ENCODE results near the gene SNX27.
"Not testable (repeated sequence)": the region's sequence is repeated elsewhere in the genome, so short reads cannot be mapped to it uniquely, and the experiment has no call there.

Gene SNX27

DNA sequence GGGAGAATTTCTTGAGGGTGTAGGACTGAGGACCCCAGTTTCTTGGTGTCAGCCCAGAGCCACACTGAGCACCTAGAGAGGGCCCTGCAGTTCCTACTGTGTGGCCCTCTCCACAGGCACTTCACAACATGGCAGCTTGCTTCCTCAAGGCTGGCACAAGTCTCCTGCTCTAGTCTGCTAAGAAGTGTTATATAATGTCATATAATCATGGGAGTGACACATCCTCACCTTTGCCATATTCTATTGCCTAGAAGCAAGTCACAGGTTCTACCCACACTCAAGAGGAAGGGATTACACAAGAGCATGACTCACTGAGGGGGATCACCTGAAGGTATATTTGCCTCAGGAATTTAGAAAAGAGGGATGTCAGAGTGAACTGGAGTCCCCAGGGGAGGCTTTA, 5.5 kb upstream of the SNX27 start:
- DNase-seq: no peak

DNA sequence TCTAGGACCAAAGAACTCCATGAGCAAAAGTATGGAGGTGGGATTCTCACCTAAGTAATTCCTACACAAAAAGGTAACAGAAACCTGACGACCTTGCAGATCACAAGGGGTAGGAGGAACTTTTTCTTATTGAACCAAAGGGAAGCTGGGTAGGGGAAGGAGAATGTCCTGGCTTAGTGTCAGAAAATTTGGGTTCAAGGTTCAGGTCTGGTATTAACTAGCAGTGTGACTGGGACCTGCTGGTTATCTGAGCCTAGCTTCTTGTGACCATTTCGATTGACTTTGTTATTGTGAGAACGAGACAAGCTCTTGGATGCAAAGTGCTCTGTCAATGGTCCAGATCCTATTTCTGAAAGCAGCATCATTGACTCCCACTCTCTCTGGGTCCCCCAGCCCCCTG, 5.0 kb upstream of the SNX27 start:
- DNase-seq: no peak

DNA sequence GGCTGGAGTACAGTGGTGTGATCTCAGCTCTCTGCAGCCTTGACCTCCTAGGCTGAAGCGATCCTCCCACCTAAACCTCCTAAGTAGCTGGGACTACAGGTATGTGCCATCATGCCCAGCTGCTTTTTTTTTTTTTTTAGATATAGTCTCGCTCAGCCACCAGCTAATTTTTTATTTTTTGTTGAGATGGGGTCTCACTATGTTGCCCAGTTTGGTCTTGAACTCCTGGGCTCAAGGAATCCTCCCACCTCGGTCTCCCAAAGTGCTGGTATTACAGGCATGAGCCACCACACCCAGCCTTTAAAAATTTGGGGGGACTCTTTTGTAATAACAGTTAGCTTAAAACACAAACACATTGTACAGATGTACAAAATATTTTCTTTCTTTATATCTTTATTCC, 1.7 kb upstream of the SNX27 start:
- no peak for DNase-seq

DNA sequence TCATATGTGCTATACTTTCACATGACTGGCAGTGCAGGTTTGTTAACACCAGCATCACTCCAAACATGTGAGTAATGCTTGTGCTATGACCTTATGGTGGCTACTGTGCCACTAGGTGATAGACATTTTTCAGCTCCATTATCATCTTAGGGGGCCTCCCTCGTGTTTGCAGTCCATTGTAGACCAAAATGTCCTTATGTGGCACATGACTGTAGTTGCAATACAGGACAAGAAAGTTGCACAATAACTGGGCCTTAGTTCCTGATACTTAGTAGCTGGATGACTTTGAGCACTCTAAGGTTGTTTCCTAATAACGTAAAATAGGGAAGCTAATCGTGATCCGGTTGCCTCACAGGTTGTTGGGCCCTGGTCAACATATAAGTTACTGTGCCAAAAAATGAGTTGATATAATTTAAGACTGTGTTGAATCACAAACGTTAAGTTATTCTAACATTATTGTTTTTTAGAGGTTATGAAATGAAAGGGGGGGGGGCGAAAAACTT, 511 bp upstream of the SNX27 start:
- DNase-seq: no peak

DNA sequence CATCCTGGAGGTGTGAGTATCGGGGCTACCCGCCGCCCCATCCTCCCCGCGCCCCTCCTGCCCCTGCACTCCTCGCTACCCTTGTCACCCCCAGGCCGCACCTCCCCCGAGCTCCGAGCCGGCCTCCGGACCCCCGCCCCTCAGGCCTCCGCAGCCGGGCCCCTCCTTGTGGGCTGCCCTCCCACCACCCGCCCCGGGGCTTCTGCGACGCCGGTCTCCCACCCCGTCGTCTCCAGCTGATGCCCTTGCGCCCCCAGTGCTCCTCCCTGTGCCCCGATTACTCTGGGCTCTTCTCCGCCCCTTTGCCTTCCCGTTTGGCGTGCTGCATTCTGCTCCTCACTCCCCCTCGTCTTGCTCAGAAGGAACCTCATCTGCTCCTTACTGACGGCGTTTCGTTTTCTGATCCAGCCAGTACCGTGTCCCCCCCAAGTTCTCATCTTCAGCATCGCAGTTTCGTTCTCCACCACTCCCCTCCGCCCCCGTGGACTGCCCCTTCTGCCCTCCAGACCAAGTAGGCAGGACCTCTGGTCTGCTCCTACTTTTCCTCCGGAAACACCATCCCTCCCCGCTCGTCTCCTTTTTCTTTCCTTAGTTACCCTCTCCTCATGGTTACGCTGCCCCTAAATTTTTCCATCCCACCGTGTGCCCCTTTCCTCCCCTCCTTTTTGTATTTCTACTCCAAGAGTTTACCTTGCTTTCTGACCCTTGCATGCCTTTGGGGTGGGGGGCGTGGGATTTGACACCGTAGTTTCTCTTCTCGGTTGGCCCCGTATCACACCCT, 841 bp downstream of the SNX27 start:
- peak; percentile 8 for DNase-seq

DNA sequence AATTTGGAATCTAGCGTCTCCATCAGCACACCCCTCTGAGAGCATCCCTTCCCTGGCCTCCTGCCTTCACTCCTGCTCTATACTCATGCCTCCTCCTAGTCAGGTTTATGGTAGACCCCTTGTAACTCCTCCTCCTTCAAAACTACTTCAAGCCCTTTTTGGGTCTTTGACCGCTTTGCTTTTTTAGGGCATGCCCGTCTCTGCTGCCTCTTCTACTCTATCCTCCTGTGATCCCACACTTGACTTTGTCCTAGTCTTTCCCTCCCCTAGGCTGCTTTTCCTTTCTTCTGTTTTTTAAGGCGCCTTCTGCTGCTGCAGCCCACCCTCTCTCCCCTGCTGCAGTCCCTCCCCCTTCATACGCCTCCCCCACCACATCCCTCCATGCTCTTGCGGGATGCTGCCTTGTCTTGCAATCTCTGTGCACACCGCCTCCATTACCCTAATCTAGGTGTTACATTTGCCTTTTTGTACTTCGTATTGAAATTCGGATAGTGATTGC, 1.5 kb downstream of the SNX27 start:
- no peak for DNase-seq

DNA sequence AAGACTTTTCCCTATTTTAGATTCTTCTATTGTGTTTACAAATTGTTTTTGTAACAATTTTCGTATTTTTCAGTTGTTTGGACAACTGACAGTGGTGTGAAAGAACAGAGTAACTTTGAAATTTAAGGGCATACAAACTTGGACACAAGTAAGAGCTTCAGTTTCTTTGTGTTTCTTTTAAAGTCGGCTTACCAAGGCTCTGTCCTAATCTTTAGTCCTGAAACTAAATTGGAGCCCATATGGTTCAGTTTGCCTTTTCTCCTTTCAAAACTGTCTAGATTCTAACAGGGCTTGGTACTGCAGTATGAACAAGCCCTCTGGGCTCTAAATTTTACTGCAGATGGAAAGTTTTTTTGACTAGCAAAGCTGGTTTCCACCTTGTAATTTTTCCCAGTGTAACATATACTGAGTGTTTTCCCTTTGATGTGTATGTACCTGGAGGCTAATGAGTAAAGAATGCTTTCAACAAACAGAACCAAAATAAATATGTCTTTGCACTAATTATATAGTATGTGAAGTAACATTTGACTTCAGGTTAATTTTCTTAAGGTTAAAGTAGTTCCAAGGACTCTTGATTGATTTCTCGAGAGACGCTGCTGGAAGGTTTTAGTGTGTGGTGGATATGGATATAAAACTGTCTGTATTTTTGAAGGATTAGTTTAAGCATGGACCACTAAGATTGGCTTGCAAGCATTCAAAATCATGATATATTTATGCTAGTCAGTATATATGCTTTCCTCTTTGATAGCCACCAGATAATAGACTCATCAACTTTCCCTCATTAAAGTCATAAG, 4.1 kb downstream of the SNX27 start:
- DNase-seq: no peak

DNA sequence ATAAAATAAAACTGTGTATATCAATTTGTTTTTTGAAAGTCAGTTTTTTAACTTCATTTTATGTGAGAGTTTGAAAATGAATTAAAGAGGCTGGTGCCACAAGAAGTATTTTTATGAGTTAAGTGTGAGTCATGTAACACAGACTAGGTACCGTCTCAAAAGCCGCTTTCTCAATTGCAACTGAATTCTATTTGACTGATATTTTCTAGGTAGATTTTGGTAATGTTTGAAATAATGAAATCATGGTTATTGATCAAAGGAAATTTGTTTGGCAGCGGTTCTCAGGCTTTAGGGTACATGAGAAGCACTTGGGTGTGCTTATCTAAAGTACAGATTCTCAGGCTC, 4.6 kb downstream of the SNX27 start:
- no peak for DNase-seq

DNA sequence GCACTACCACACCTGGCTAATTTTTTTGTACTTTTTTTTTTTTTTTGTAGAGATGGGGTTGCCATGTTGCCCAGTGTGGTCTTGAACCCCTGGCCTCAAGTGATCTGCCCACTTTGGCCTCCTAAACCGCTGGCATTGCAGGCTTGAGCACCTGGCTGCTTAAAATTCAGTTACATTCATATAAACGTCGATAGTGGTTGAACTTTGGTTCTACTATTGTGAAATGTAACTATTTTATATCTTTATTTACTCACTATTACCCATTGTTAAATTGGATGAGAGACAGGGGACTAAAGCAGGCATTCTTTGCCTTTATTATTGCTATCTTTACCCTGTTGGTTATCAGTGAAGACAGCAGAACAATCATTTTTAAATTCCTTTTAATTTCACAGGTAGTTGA, 6.2 kb downstream of the SNX27 start:
- no peak for DNase-seq

DNA sequence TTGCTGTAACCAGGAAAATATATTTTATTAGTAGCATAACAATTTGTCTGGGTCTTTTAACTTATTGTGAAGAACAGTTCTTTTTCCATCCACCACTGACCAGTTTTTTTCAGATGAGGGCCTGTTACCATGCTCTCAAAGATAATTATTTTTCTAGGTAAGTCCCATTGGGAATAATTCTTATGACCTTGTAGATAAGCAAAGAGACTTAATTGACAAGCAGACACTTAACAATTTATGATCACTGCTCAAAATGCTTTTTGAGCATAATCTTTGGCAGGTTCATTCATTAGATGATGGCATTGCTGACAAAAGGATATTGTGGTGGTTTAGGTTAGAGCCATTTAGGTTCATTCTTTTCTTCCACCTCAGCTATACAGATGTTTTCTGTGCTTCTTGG, 6.6 kb downstream of the SNX27 start:
- no peak for DNase-seq

DNA sequence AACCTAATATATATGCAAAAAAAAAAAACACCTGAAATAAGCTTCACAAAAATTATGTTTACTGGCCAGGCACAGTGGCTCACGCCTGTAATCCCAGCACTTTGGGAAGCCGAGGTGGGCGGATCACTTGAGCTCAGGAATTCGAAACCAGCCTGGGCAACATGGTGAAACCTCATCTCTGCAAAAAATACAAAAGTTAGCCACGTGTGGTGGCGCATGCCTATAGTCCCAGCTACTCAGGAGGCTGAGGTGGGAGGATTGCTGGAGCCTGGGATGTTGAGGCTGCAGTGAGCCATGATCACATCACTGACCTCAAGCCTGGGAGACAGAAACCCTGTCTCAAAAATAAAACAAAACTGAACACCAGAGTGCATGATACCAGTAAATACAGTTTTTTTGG, 7.1 kb downstream of the SNX27 start:
- DNase-seq: not testable (repeated sequence)

DNA sequence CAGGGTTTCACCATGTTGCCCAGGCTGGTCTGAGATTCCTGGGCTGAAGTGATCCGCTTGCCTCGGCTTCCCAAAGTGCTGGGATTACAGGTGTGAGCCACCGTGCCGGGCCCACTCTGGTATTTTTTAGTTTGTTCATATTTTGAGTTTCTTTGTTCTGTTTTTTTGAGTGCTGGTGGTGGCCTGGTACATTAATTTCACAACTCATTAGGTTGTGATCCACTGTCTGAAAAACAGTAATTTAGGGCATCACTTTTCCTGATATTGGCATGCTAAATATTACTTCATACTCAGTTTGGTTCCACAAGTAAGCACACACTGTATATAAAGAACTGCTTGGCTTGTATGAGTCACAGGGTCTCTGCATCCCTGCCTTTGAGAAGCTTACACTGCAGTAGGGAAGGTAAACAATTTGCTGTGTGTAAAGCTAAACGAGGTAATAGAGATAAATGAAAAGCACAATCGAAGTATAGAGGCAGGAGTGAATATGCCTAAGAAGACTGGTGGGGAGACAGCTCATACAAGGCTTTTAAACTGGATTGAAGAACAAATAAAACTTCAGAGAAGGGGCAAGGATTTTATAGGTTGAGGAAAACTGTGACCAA, 7.7 kb downstream of the SNX27 start:
- no peak for DNase-seq

DNA sequence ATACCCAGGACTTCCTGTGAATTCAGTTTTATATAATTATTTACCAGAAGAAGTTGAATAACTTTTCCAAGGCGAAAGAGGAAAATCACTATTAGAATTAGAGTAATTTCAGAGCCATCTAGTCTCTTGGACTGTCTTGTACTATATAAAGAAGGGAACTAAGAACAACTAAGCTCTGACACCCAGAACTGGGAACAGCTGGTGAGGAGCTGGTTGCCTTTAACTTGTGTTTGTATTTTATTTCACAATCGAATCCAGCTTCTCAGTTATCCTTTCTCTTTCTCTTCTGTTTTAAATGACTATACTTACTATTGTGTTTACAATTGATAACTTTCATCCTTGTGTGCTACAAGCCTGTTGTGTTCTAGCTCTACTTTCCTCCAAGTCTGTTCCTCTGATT, 8.4 kb downstream of the SNX27 start:
- no peak for DNase-seq

DNA sequence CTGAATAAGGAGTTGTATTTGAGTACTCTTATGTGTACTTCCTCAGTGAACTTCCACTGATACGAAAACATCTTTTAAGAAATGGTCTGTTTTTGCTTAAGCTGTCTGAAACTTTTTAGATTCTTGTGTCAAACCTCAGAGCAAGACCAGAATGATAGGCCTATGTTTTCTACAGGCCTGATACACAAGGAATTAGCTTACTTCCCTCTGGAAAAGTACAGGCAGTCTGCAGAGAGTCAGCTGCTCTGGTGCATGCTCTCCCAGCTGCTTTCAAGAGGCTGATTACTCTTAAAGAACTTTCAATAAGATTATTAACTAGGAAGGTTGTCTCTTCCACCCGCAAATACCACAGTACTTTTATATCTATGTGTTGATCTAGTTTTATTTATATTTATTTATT, 9.5 kb downstream of the SNX27 start:
- DNase-seq: no peak

DNA sequence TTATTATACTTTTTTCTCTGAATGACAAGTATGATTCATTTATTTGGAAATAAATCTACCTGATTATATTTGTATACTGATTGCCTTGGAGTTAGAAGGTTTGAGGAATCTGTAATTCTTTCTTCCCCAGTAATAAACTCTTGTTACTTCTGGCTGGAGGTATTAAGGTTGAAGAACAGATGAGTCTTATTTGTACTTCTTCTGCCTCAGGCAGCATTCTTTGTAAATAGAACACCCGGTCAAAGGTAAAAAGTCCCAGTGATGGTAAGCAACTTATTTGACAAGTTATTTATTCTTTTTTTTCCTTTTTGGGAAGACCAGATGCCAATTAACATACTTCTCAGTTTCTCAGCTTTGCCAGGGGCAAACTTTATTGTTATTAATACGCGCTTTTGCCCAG, 12.9 kb downstream of the SNX27 start:
- no peak for DNase-seq

DNA sequence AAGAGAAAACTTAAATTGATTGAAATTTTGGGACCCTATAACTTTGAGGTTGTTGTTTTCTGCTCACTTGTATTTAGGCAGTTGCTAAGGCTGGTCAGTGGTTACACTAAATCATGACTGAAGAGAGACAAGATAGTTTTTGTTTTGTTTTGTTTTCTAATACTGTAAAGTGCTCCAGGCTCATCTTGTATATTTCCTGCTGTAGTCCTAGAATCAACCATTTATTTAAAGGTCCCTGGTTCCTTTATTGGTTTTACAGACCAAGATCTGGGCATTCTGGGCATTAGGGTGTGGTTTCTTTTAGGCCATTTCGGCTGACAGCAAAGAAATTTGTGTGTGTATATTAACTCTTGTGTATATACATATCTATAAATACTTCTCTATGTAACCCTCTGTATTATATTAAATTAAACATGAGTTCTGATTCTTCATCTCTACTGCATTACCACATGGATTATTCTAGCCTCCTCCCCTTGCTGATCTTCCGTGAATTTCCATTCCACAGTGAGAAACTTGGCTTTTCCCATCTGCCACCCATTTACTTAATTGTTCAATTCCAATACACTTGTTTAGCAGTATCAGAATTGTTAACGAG, 15.0 kb downstream of the SNX27 start:
- DNase-seq: no peak

DNA sequence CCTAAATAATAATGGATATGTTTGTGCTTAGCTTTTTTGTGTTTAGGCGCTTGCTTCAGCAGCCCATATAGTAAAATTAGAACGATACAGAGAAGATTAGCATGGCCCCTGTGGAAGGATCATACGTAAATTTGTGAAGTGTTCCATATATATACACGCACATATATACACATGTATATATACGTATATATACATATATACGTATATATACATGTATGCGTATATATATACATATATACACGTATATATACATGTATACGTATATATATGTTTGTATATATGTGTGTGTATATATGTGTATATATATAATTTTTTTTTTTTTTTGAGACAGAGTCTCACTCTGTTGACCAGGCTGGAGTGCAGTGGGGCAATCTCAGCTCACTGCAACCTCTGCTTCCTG, 17.4 kb downstream of the SNX27 start:
- no peak for DNase-seq

DNA sequence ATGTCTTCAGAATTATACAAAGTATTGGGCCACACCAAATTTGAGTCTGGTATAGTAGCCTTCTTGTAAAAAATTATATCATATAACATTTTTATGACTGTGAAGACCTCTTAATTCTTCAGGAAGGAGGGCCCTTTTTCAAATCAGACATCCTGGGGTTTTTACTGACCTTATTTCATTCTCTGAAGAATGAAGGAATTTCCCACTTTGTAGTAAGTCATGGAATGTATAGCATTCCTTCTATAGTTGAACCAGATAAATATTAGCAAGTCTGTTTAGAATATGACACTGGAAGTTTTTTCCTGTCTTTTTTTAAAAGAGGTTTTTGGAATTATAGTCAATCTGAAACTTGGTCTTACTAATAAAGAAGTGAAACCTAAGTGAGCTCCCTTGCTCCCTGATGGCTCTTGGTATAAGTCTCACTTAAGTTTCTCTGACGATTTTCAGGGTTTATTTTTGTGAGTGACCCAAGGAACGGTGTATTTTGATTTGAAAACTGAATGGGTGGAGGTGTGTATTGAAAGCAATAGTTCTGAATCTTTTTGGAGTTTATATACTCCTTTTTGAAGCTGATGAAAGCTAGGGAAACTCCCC, 23.7 kb downstream of the SNX27 start:
- DNase-seq: no peak

DNA sequence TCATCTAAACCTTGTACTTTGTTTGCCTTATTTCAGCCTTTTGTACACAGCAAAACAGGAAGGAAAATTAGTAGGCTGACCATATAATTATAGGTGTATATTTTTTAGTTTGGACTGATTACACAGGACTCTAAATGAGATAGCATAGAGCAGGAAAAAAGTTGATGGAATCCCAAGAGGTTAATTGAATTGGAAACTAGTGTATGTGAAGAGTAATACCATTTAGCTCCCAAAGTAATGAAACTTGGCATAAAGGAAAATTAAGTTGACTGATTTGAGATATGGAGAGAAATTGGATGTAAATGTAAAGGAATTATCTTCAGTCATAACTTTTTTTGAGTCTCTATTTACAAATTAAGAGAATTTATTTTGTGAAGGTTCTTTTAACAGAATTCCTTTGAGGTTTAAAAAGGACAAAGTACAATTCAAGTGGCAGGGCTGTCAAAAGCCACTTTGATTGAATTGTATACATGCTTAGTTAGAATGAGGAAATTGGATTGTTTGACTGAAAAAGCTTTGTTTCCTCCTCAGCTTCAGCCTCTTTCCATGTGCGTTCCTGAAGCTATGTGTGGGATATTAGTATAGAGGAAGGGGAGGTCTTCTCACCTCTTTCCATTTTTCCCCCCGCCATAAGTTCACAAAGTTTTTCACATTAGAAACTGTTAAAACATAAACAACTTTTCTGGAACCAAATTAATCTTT, 26.4 kb downstream of the SNX27 start:
- DNase-seq: no peak

DNA sequence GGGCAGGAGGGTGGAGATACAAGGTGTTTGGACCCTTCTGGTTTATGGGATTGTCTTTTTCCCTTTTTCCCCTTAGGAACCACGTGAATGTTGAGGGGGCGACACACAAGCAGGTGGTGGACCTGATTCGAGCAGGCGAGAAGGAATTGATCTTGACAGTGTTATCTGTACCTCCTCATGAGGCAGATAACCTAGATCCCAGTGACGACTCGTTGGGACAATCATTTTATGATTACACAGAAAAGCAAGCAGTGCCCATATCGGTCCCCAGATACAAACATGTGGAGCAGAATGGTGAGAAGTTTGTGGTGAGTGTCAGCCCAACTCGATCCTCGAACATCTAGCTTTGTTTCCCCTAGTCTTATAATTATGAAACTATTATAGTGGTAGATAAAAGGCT, 27.0 kb downstream of the SNX27 start:
- no peak for DNase-seq

DNA sequence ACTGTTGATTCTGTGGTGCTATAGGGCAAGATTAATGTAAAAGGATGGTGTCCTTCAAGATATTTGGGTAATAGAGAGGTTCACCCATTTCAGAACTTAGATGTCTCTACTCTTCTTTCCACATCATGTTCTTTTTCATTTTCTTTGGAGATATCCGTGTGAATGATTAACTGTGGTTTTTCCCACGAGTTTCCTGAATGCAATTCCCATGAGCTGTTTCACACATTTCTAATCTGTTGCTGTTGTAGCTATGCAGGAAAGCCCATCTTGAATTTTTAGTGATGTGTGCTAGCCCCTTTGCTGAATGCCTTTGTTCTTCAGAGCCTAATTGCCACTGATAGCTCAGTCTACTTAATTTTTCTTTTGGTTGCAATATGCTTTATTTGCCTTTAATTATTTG, 27.6 kb downstream of the SNX27 start:
- DNase-seq: no peak

DNA sequence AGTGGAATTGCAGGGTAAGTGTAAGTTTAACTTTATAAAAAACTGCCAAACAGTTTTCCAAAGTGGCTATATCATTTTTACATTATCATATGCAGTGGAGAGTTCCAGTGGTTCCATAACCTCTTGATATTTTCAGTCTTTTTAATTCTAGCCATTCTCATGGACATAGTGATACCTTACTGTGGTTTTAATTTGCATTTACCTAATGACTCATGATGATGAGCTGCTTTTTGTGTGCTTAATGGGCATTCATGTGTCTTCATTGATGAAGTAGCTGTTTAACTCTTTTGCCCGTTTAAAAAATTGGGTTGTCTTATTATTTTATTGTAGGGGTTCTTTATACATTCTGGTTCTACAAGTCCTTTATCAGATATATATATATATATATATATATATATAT, 29.4 kb downstream of the SNX27 start:
- no peak for DNase-seq
